22Rv1 (cell line): ENCODE data around the gene DAAM2.

ENCODE experiments used
- ZFX ChIP-seq: fragments of 450-650 bp; IDR thresholded peaks from 2 replicates; pipeline ENCODE4 v1.6.1; 2017; ENCODE audit warnings: antibody characterized with exemption, borderline replicate concordance
- TF ChIP-seq, protein P1 (sequence below): fragments of 450-650 bp; IDR thresholded peaks from 2 replicates; pipeline ENCODE4 v1.5.1; 2017; ENCODE audit warnings: mild to moderate bottlenecking

DNA sequence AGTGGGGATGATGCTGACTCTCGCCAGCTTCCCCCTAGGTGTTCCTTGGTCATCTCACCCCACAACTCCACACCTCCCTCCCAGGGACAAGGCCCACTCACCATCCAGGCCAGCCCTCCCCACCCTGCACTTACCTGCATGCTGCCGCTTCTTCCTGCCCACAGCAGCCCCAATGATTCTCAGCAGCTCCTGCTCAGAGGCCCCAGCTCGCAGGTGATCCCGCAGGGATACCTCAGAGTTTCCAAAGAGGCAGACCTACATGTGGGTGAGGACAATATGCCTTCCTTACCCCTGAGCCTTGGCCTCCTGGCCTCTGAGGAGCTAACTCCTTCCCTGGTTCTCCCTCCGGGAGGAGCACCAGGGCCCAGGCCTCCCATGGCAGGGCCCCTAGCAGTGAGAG is 117.5 kb downstream of the DAAM2 start:
- TF ChIP-seq, protein P1, sequence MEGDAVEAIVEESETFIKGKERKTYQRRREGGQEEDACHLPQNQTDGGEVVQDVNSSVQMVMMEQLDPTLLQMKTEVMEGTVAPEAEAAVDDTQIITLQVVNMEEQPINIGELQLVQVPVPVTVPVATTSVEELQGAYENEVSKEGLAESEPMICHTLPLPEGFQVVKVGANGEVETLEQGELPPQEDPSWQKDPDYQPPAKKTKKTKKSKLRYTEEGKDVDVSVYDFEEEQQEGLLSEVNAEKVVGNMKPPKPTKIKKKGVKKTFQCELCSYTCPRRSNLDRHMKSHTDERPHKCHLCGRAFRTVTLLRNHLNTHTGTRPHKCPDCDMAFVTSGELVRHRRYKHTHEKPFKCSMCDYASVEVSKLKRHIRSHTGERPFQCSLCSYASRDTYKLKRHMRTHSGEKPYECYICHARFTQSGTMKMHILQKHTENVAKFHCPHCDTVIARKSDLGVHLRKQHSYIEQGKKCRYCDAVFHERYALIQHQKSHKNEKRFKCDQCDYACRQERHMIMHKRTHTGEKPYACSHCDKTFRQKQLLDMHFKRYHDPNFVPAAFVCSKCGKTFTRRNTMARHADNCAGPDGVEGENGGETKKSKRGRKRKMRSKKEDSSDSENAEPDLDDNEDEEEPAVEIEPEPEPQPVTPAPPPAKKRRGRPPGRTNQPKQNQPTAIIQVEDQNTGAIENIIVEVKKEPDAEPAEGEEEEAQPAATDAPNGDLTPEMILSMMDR, result no peak
- no peak for TF ChIP-seq ZFX
